ENCODE data around the gene PRIMPOL. TPM values are rescaled to one million over a fixed set of nuclear protein-coding genes. Genes with fewer than 3 reads are reported as not detected.
A peak's percentile ranks its signal among the peaks of the same experiment; 100 is the strongest.
"Not testable (repeated sequence)": the region's sequence is repeated elsewhere in the genome, so short reads cannot be mapped to it uniquely, and the experiment has no call there.

PRIMPOL gene
- total RNA-seq (2014; rRNA removed; shearing (Covaris generic)): 17.6 and 20.1 TPM in 2 replicates
- 13.1 and 15.7 TPM in 2 replicates for polyA plus RNA-seq (2015; cell fraction: cytosol; rRNA removed)
- polyA plus RNA-seq (2015; cell fraction: nucleus; rRNA removed): 17.5 and 45.0 TPM in 2 replicates

DNA sequence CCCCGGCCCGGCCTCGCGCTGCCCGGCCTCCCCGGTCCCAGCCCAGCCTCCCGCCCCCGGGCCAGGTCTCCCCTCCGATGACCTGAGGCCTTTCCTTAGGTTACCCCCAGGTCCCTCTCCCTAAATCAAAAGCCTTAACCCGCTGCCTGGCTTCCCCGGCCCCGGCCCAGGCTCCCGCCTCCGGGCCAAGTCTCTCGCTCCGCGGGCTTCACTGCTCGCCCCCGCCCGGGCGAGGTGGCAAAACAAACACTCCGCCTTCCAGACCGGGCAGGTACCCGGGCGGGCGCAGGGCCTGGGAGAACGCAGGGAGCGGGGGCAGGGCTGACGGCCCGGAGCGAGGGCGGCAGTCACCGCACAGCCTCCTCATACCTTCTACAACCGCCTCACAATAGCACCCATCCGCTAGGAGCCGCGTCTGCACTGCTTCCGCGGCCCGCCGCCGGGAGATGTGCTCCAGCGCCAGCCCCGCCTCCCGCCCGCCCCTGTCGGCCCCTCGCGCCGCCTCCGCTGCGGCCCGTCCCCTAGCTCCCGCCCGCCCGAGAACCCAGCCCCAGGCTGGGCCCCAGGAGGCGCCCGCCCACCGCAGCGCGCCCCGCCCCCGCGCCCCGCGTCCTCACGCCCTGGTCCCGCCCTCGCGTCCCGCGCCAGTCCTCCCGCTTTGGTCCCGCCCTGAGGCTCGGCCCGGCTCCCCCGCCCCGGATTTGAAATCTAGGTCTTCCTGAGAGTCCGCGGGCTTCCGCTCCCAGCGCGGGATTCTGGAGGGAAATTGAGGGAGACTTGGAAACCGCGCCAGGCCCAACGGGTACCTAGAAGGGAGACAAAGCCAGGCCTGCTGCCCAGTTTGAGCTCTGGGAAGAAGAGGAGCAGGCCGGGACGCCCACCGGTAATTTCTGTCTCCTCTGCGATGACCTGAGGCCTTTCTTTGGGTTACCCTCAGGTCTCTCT lies at the start of gene PRIMPOL, which contains the start of gene CASP3:
PRIMPOL (plus strand) TSS at position 713 of the 945 bp plus-strand sequence. CDS start 7,403 bp downstream, outside the sequence.
CASP3 (minus strand) TSS at position 422 of the 945 bp plus-strand sequence. CDS start 10,994 bp downstream, outside the sequence.
- peak; percentile 94 for DNase-seq (ENCODE audit: low read depth, low spot score)
- in situ Hi-C loops (cut with HindIII; ENCODE audit: low pct_unique_long_range_greater_than_20kb, low sequenced_read_pairs): no loop called here

- DNase-seq (ENCODE audit: low read depth, low spot score); in situ Hi-C loops (cut with HindIII; ENCODE audit: low pct_unique_long_range_greater_than_20kb, low sequenced_read_pairs): not testable (repeated sequence)
Observed at GRCh38 chr4:184600982-184601381, 48.6 kb upstream of the PRIMPOL start.

GRCh38 chr4:184602857-184603256 lies 46.7 kb upstream of the PRIMPOL start:
- DNase-seq (ENCODE audit: low read depth, low spot score); in situ Hi-C loops (cut with HindIII; ENCODE audit: low pct_unique_long_range_greater_than_20kb, low sequenced_read_pairs): not testable (repeated sequence)

- in situ Hi-C loops (cut with HindIII; ENCODE audit: low pct_unique_long_range_greater_than_20kb, low sequenced_read_pairs); DNase-seq (ENCODE audit: low read depth, low spot score): not testable (repeated sequence)
Observed at GRCh38 chr4:184607429-184607828, 42.1 kb upstream of the PRIMPOL start.

DNA sequence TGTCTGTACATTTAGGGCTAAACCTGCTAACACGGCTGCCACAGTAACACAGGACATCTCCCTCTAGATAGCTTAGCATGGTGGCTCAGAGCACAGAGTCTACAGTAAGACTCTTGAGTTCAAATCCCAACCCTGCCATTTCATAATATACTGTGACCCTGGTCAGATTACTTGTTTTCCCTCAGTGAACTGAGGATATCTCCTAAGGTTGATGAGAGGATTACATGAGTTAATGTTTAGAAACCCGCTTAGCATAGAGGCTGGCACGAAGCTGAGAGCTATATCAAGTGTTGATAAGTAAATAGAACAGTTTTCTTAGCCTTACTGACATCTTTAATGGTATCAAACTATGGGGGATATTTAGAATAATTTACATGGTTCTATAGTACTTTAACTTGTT lies 37.5 kb upstream of the PRIMPOL start:
- no peak for DNase-seq (ENCODE audit: low read depth, low spot score)
- in situ Hi-C loops (cut with HindIII; ENCODE audit: low pct_unique_long_range_greater_than_20kb, low sequenced_read_pairs): no loop called here

GRCh38 chr4:184613405-184613804 lies 36.1 kb upstream of the PRIMPOL start:
- no peak for DNase-seq (ENCODE audit: low read depth, low spot score)
- in situ Hi-C loops (cut with HindIII; ENCODE audit: low pct_unique_long_range_greater_than_20kb, low sequenced_read_pairs): no loop called here

DNA sequence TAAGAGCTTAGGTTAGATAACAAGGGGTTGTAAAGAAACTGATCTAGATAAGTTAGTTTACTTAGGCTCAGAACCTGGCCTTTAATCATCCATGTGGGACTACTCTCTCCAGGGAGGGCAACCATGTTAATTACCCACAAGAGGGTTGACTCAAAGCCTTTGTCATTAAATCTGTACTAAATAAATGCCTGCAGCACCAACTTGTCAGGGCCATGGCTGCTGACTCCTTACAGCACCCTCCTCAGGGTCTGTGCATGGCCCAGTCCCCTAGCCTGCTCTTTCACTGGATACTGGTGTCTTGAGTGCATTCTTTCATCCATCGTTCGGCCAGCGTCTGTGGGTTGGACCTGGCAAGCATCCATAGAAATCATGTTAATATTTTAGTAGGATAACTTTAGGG lies 35.0 kb upstream of the PRIMPOL start:
- no peak for DNase-seq (ENCODE audit: low read depth, low spot score)
- in situ Hi-C loops (cut with HindIII; ENCODE audit: low pct_unique_long_range_greater_than_20kb, low sequenced_read_pairs): no loop called here

DNA sequence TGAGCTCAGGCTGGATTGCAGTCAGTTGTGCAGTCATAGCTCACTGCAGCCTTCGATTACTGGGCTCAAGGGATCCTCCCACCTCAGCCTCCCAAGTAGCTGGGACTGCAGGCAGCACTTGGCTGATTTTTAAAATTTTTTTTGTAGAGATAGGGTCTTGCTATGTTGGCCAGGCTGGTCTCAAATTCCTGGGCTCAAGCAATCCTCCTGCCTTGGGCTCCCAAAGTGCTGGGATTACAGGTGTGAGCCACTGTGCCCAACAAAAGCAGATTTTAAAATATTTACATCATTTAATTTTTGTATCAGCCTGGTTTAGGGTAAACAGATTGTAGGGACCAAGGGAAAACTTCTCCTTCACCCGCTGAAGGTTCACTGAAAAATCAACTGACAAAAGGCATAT lies 33.4 kb upstream of the PRIMPOL start:
- in situ Hi-C loops (cut with HindIII; ENCODE audit: low pct_unique_long_range_greater_than_20kb, low sequenced_read_pairs); DNase-seq (ENCODE audit: low read depth, low spot score): not testable (repeated sequence)

DNA sequence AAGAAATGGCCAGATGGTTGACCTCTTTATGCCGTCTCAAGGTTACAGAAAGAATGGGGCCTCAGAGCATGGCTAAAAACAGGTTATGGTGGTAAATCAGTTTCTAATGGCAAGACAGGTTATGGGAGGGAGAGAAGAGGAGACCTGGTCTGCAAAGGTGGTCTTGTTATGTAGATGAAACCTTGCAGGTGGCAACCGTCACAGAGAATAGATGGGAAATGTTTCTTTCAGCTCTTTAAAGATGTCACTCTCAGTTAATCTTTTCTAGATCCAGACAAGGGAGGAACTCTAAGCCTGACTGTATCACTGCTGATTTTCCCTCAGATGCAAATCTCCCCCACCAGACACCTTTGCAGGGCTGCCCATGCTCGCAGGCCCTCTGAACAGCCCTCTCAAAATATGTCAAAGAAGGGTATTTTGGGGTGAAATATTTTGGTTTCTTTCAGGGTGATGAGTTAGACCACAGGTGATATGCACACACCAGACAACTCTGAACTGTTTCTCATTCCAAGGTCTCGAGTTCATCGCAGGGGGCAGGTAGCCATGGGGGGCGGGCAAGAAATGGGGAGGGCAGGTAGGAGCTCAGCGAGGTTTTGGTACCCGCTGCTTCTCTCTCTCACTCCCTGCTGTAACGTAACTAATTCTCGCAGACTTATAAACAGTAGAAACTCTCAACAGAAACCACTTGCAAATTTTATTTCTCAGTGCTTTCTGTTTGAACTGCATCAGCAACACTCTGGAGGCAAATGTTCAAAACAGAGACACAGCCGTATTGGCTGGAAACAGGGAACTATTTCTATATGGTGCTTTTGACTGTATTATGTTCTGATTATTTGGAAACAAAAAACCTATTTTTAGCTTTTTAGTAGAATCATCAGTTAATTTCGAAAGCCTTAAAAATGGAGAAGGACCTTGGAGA lies 32.6 kb upstream of the PRIMPOL start:
- in situ Hi-C loops (cut with HindIII; ENCODE audit: low pct_unique_long_range_greater_than_20kb, low sequenced_read_pairs): no loop called here
- DNase-seq (ENCODE audit: low read depth, low spot score): no peak

GRCh38 chr4:184617600-184618196 lies 31.8 kb upstream of the PRIMPOL start:
- no peak for DNase-seq (ENCODE audit: low read depth, low spot score)
- in situ Hi-C loops (cut with HindIII; ENCODE audit: low pct_unique_long_range_greater_than_20kb, low sequenced_read_pairs): no loop called here

GRCh38 chr4:184620212-184620867 lies 29.2 kb upstream of the PRIMPOL start:
- in situ Hi-C loops (cut with HindIII; ENCODE audit: low pct_unique_long_range_greater_than_20kb, low sequenced_read_pairs): no loop called here
- no peak for DNase-seq (ENCODE audit: low read depth, low spot score)

GRCh38 chr4:184621518-184621917 lies 28.0 kb upstream of the PRIMPOL start:
- in situ Hi-C loops (cut with HindIII; ENCODE audit: low pct_unique_long_range_greater_than_20kb, low sequenced_read_pairs): no loop called here
- DNase-seq (ENCODE audit: low read depth, low spot score): no peak

GRCh38 chr4:184624504-184624903 lies 25.0 kb upstream of the PRIMPOL start:
- in situ Hi-C loops (cut with HindIII; ENCODE audit: low pct_unique_long_range_greater_than_20kb, low sequenced_read_pairs); DNase-seq (ENCODE audit: low read depth, low spot score): not testable (repeated sequence)

DNA sequence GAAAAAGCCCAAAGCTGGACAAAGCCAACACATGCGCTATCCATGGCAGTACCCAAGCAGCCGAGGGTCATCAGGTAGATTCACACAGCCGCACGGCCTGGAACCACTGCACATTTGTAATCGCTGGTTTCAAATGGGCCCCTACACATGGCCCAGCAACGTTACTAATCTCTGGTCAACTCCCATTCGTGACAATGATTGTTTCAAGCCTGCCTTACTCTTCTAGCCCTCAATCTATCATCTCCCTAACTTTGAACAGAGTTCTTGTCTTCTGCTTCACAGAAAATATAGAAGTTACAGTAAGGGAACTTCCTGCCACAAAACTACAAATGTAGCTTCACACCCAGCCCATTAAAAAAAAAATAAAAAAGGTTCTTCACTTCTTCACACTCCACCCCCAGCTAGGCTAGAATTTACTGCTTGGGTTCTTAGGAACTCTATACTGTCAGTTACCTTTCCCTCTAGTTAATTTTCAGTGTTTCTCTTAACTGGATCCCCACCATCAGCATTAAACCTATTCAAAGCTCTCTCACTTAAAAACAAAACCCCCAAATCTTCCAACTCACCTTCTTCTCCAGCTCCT lies 24.5 kb upstream of the PRIMPOL start:
- DNase-seq (ENCODE audit: low read depth, low spot score): no peak
- in situ Hi-C loops (cut with HindIII; ENCODE audit: low pct_unique_long_range_greater_than_20kb, low sequenced_read_pairs): no loop called here

- DNase-seq (ENCODE audit: low read depth, low spot score); in situ Hi-C loops (cut with HindIII; ENCODE audit: low pct_unique_long_range_greater_than_20kb, low sequenced_read_pairs): not testable (repeated sequence)
Observed at GRCh38 chr4:184625783-184626596, 23.5 kb upstream of the PRIMPOL start.

- in situ Hi-C loops (cut with HindIII; ENCODE audit: low pct_unique_long_range_greater_than_20kb, low sequenced_read_pairs): no loop called here
Observed at GRCh38 chr4:184628103-184628502, 21.4 kb upstream of the PRIMPOL start.

More at GRCh38 chr4:184628103-184628502, 21.4 kb upstream of the PRIMPOL start:
- no peak for DNase-seq (ENCODE audit: low read depth, low spot score)
